Stimulated activated memory B cell treated with anti-CD40 and anti-IgM and Interleukin-4, amounts not matched to agents 10 μg/mL and 1 μg/mL and 100 μg/mL, for 72 hours (primary cell): ENCODE measurements around the gene CDH20.

Experiments
- ATAC-seq: fragments of 150-1000 bp; cut with Tn5 transposase; 2 replicates; pipeline ENCODE4 v1.10.0; 2021
- H3K27ac Mint-ChIP-seq: one replicate; pipeline ENCODE4 v1.8.0; 2022; ENCODE audit warnings: mild to moderate bottlenecking, mixed read lengths
- H3K27me3 Mint-ChIP-seq: one replicate; pipeline ENCODE4 v1.8.0; 2022; ENCODE audit warnings: mixed read lengths
- H3K36me3 Mint-ChIP-seq: one replicate; pipeline ENCODE4 v1.8.0; 2022; ENCODE audit warnings: mixed read lengths
- H3K4me1 Mint-ChIP-seq: one replicate; pipeline ENCODE4 v1.8.0; 2022; ENCODE audit warnings: mixed read lengths
- H3K4me3 Mint-ChIP-seq: one replicate; pipeline ENCODE4 v1.8.0; 2022; ENCODE audit warnings: mild to moderate bottlenecking, moderate library complexity, mixed read lengths
- H3K9me3 Mint-ChIP-seq: one replicate; pipeline ENCODE4 v1.8.0; 2022; ENCODE audit warnings: mixed read lengths

Gene CDH20

GRCh38 chr18:61582202-61582710 lies 249.0 kb downstream of the CDH20 start:
- H3K27me3 Mint-ChIP-seq: peaks cover 29% of the 10 kb centered on the region
- no peak overlapping the region for H3K4me3 Mint-ChIP-seq
- no peak for ATAC-seq
- H3K27ac Mint-ChIP-seq: no peak overlapping the region
- H3K4me1 Mint-ChIP-seq: peaks cover 7% of the 10 kb centered on the region
- H3K9me3 Mint-ChIP-seq: no peaks in the 10 kb centered on the region
- no peaks in the 10 kb centered on the region for H3K36me3 Mint-ChIP-seq

- Mint-ChIP-seq H3K27me3 (peaks cover 23% of the 10 kb centered on the region), H3K36me3 (no peaks in the 10 kb centered on the region), H3K4me1 (peaks cover 7% of the 10 kb centered on the region), H3K9me3 (no peaks in the 10 kb centered on the region), H3K27ac (no peak overlapping the region), H3K4me3 (no peak overlapping the region)
- ATAC-seq: no peak
Observed at GRCh38 chr18:61583548-61583947, 250.3 kb downstream of the CDH20 start.

GRCh38 chr18:61587865-61588264 lies 254.6 kb downstream of the CDH20 start:
- H3K27me3 Mint-ChIP-seq: peaks cover 9% of the 10 kb centered on the region
- no peaks in the 10 kb centered on the region for H3K9me3 Mint-ChIP-seq
- ATAC-seq: no peak
- no peak overlapping the region for H3K4me3 Mint-ChIP-seq
- H3K4me1 Mint-ChIP-seq: no peaks in the 10 kb centered on the region
- no peak overlapping the region for H3K27ac Mint-ChIP-seq
- H3K36me3 Mint-ChIP-seq: no peaks in the 10 kb centered on the region

GRCh38 chr18:61589053-61589723 lies 256.0 kb downstream of the CDH20 start:
- Mint-ChIP-seq H3K36me3 (no peaks in the 10 kb centered on the region), H3K9me3 (peaks cover 3% of the 10 kb centered on the region), H3K27ac (no peak overlapping the region), H3K4me1 (no peaks in the 10 kb centered on the region), H3K4me3 (no peak overlapping the region), H3K27me3 (peaks cover under 1% of the 10 kb centered on the region)
- no peak for ATAC-seq

- peaks cover 3% of the 10 kb centered on the region for H3K9me3 Mint-ChIP-seq
- no peaks in the 10 kb centered on the region for H3K4me1 Mint-ChIP-seq
- no peak overlapping the region for H3K27ac Mint-ChIP-seq
- H3K27me3 Mint-ChIP-seq: no peaks in the 10 kb centered on the region
- H3K36me3 Mint-ChIP-seq: no peaks in the 10 kb centered on the region
- ATAC-seq: no peak
- no peak overlapping the region for H3K4me3 Mint-ChIP-seq
Observed at GRCh38 chr18:61589724-61590065, 256.5 kb downstream of the CDH20 start.

- no peaks in the 10 kb centered on the region for H3K36me3 Mint-ChIP-seq
Observed at GRCh38 chr18:61591253-61591652, 258.0 kb downstream of the CDH20 start.

GRCh38 chr18:61595615-61596251 lies 262.5 kb downstream of the CDH20 start:
- H3K36me3 Mint-ChIP-seq: no peaks in the 10 kb centered on the region
- peaks cover 9% of the 10 kb centered on the region for H3K27me3 Mint-ChIP-seq
- no peaks in the 10 kb centered on the region for H3K4me1 Mint-ChIP-seq
- H3K4me3 Mint-ChIP-seq: no peak overlapping the region
- H3K27ac Mint-ChIP-seq: no peak overlapping the region
- no peak for ATAC-seq
- peaks cover 3% of the 10 kb centered on the region for H3K9me3 Mint-ChIP-seq

More at GRCh38 chr18:61591253-61591652, 258.0 kb downstream of the CDH20 start:
- no peak overlapping the region for H3K27ac Mint-ChIP-seq
- H3K4me1 Mint-ChIP-seq: no peaks in the 10 kb centered on the region
- ATAC-seq: no peak
- peaks cover 3% of the 10 kb centered on the region for H3K9me3 Mint-ChIP-seq
- no peaks in the 10 kb centered on the region for H3K27me3 Mint-ChIP-seq
- H3K4me3 Mint-ChIP-seq: no peak overlapping the region

- no peak for ATAC-seq
- Mint-ChIP-seq H3K9me3 (peaks cover 3% of the 10 kb centered on the region), H3K27me3 (peaks cover 9% of the 10 kb centered on the region), H3K4me3 (no peak overlapping the region), H3K36me3 (no peaks in the 10 kb centered on the region), H3K4me1 (no peaks in the 10 kb centered on the region), H3K27ac (no peak overlapping the region)
Observed at GRCh38 chr18:61596296-61596695, 263.1 kb downstream of the CDH20 start.

GRCh38 chr18:61597316-61597715 lies 264.1 kb downstream of the CDH20 start:
- H3K27me3 Mint-ChIP-seq: peaks cover 9% of the 10 kb centered on the region
- H3K4me3 Mint-ChIP-seq: no peak overlapping the region
- H3K27ac Mint-ChIP-seq: no peak overlapping the region
- peaks cover 3% of the 10 kb centered on the region for H3K9me3 Mint-ChIP-seq
- no peaks in the 10 kb centered on the region for H3K36me3 Mint-ChIP-seq
- no peaks in the 10 kb centered on the region for H3K4me1 Mint-ChIP-seq
- no peak for ATAC-seq

GRCh38 chr18:61600422-61600821 lies 267.2 kb downstream of the CDH20 start:
- Mint-ChIP-seq H3K9me3 (no peaks in the 10 kb centered on the region), H3K27me3 (peaks cover 36% of the 10 kb centered on the region), H3K36me3 (no peaks in the 10 kb centered on the region), H3K4me3 (no peak overlapping the region), H3K4me1 (no peaks in the 10 kb centered on the region), H3K27ac (no peak overlapping the region)
- ATAC-seq: no peak

GRCh38 chr18:61602836-61603235 lies 269.6 kb downstream of the CDH20 start:
- Mint-ChIP-seq H3K27me3 (peaks cover 36% of the 10 kb centered on the region), H3K36me3 (no peaks in the 10 kb centered on the region), H3K4me3 (no peak overlapping the region), H3K9me3 (no peaks in the 10 kb centered on the region), H3K27ac (no peak overlapping the region), H3K4me1 (no peaks in the 10 kb centered on the region)
- ATAC-seq: no peak
